Activated effector memory CD4-positive, alpha-beta T cell treated with Interleukin-2 at 50 U/mL for 16 hours (primary cell): ENCODE measurements around the gene PGS1.

Source experiments
- DNase-seq: peaks from one replicate; pipeline ENCODE4 v3.0.0-alpha.2; 2020

The PGS1 gene

GRCh38 chr17:78346605-78347250, 31.7 kb upstream of the PGS1 start:
- DNase-seq = no peak

DNA sequence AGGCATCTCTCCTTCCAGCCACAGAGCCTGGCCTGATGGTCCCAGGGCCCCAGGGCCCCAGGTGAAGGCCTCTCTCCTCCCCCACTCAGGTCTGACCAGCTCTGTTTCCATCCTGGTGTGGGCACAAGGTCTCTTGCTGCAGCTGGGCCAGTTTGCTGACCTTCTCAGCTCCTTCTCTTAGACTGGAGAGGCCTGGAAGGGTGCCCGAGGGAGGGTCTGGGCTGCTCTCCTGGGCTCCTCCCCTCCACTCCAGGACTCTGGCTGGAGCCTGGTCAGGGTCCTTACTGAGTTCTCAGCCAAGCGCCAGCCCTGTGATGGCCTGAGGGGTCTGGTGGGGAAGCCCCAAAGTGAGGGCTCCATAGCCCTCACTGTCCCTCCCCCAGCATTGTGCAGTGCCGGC, 31.0 kb upstream of the PGS1 start:
- no peak for DNase-seq

DNA sequence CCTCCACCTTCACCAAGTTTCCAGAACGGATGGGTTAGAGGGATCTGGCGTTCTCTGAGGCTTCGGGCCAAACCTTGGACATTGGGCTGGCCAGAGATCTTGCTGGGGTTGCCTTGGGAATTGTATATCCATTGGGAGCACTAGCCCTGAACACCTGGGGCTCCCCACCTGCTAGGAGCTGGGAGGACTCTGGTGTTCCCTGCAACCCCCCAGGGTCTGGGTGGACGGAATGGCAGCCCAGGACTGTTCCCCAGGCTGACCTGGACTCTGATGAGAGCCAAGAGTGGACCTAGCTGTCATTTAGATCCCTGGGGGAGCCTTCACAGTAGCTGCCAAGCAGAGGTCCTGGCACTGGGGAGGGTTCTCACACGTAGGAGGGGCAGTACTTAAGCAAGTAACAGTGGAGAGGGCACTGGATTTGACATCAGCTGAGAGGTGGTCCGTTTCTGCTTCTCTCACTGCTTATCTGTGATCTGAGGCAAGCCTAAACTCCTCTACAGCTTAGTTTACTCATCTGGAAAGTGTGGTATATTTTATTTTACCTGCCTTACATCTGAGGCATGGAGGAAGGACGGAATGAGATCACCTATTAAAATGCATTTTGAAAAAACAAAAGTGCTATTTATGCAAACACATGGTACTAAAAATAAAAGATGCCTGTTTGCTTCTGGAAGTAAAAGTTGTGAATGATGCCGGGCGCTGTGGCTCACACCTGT, 30.2 kb upstream of the PGS1 start:
- no peak for DNase-seq

GRCh38 chr17:78349891-78350642, 28.4 kb upstream of the PGS1 start:
- no peak for DNase-seq

GRCh38 chr17:78351449-78352006, 26.9 kb upstream of the PGS1 start:
- DNase-seq = no peak

GRCh38 chr17:78353834-78354233, 24.6 kb upstream of the PGS1 start:
- no peak for DNase-seq

- DNase-seq = no peak
These were observed 23.3 kb upstream of the PGS1 start for GRCh38 chr17:78355045-78355641.

GRCh38 chr17:78355701-78356100, 22.7 kb upstream of the PGS1 start:
- DNase-seq = no peak

GRCh38 chr17:78356101-78356713, 22.2 kb upstream of the PGS1 start:
- DNase-seq = peak; percentile 78

DNA sequence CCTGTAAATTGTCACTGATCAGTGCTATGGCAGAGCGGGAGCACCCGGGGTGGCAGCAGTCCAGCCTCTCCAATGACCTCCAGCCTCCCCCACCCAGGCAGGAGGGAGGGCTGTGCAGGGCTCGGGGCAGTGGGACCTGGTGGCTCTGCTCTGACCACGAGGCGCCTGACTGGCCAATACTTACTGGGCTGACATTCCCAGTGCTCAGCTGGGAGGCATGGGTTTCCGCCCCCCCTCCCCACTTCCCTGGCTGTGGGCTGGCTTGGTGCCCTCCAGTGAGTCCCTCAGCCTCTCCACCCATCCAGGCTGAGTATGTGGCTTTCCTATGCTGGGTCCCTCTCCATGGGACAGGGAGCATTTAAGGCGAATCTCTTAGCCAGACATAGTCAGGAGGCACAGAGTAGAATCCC, 21.3 kb upstream of the PGS1 start:
- no peak for DNase-seq

- no peak for DNase-seq
These were observed 20.5 kb upstream of the PGS1 start for GRCh38 chr17:78357672-78358537.

GRCh38 chr17:78358538-78359320, 19.7 kb upstream of the PGS1 start:
- DNase-seq = no peak

GRCh38 chr17:78359321-78359996, 19.0 kb upstream of the PGS1 start:
- DNase-seq = no peak

DNA sequence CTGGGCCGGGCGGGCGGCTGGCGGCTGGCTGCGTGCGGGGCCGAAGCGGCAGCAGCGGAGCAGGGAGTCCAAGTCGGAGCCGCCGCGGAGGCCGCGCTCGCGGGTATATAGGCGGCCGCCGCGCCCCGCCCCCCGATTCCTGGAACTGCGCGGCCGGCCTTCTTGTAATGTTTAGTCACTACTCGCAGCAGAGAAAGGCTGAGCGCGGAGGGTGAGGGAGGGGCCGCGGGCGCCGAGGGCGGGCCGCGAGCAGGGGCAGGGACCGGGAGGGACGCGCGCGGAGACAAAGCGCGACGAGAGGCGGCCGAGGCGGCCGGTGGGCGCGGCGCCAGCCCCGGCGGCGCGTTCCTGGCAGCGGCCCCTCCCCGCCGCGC, 18.5 kb upstream of the PGS1 start, which contains the start of gene SOCS3:
SOCS3 (minus strand) TSS at position 81 of the 374 bp plus-strand sequence. CDS start 982 bp downstream, outside the sequence.
- peak; percentile 96 for DNase-seq

GRCh38 chr17:78360371-78361224, 17.9 kb upstream of the PGS1 start:
- peak; percentile 82 for DNase-seq

- no peak for DNase-seq
These were observed 17.2 kb upstream of the PGS1 start for GRCh38 chr17:78361225-78361701.

GRCh38 chr17:78362232-78362631, 16.2 kb upstream of the PGS1 start:
- no peak for DNase-seq

GRCh38 chr17:78362671-78363070, 15.8 kb upstream of the PGS1 start:
- no peak for DNase-seq
